ENCODE results near the gene IZUMO4.

The IZUMO4 gene

GRCh38 chr19:2135474-2136402 is 39.0 kb downstream of the IZUMO4 start:
- Mint-ChIP-seq H3K9me3 (no peaks in the 10 kb centered on the region), H3K4me1 (peaks cover 11% of the 10 kb centered on the region), H3K27ac (no peak overlapping the region), H3K27me3 (no peaks in the 10 kb centered on the region), H3K4me3 (no peak overlapping the region)
- ATAC-seq = peak; percentile 37
- no peak for DNase-seq

DNA sequence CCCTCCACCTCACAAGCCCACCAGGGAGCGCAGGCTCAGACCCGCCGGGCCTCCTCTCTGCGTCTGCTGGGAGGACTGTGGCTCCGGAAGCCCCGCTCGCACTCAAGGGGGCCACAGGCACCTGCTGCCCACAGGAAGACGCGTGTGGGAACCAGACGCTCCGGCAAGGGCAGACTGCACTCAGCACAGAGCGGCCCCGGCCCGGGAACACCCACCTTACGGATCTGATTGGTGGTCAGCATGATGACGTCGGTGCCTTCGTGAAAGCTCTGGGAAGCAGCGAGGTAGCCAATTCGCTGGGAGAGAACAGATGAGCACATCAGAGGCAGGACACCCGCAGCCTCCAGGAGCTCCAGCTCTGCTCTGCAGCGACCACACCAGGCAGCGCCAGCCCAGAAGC is 40.1 kb downstream of the IZUMO4 start:
- Mint-ChIP-seq H3K27me3 (no peaks in the 10 kb centered on the region), H3K4me1 (peaks cover 11% of the 10 kb centered on the region), H3K27ac (no peak overlapping the region), H3K4me3 (no peak overlapping the region), H3K9me3 (no peaks in the 10 kb centered on the region)
- DNase-seq (no peak), ATAC-seq (no peak)

- no peak for ATAC-seq
- peaks cover 11% of the 10 kb centered on the region for H3K4me1 Mint-ChIP-seq
- H3K4me3 Mint-ChIP-seq = no peak overlapping the region
- no peaks in the 10 kb centered on the region for H3K27me3 Mint-ChIP-seq
- H3K27ac Mint-ChIP-seq = no peak overlapping the region
- DNase-seq = no peak
- H3K9me3 Mint-ChIP-seq = no peaks in the 10 kb centered on the region
Observed at GRCh38 chr19:2138061-2138728, 41.5 kb downstream of the IZUMO4 start.

DNA sequence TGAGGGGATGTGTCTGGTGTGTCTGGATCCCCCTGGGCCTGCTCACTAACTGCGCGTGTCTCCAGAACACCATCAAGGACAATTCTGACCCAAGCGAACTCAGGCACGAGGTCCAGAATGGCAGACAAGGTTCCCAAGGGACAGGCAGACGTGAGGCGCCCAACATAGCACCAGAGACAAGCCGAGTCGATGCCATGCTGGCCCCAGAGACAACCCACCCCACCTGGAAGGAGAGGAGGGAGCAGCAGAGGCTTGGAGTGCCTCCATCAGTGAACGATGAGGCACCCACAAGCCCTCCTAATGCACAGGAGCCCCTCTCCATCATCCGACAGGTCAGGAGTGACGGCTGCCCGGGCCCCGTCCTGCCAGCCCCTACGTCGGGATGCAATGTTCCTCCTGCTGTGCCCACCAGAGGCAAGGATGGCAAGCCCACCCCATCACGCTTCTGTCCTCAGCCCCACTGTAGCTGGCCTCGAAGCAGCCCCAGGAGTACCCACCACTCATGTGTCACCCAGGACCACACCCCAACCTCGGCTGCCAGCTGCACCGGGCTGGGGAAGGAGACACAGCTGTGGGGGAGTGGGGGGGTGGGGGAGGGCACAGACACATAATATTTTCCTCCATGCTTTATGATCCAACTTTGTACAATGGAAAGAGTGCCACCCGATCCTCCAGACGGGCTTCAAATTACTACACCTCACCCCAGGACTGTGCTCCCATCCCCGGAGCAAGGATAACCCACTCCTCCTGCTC is 42.8 kb downstream of the IZUMO4 start:
- Mint-ChIP-seq H3K4me3 (no peak overlapping the region), H3K4me1 (peaks cover 23% of the 10 kb centered on the region), H3K27me3 (no peaks in the 10 kb centered on the region), H3K9me3 (no peaks in the 10 kb centered on the region), H3K27ac (no peak overlapping the region)
- no peak for ATAC-seq
- no peak for DNase-seq

GRCh38 chr19:2140138-2140569 is 43.4 kb downstream of the IZUMO4 start:
- no peaks in the 10 kb centered on the region for H3K27me3 Mint-ChIP-seq
- H3K27ac Mint-ChIP-seq = no peak overlapping the region
- peaks cover 29% of the 10 kb centered on the region for H3K4me1 Mint-ChIP-seq
- no peaks in the 10 kb centered on the region for H3K9me3 Mint-ChIP-seq
- ATAC-seq (no peak), DNase-seq (no peak)
- no peak overlapping the region for H3K4me3 Mint-ChIP-seq

DNA sequence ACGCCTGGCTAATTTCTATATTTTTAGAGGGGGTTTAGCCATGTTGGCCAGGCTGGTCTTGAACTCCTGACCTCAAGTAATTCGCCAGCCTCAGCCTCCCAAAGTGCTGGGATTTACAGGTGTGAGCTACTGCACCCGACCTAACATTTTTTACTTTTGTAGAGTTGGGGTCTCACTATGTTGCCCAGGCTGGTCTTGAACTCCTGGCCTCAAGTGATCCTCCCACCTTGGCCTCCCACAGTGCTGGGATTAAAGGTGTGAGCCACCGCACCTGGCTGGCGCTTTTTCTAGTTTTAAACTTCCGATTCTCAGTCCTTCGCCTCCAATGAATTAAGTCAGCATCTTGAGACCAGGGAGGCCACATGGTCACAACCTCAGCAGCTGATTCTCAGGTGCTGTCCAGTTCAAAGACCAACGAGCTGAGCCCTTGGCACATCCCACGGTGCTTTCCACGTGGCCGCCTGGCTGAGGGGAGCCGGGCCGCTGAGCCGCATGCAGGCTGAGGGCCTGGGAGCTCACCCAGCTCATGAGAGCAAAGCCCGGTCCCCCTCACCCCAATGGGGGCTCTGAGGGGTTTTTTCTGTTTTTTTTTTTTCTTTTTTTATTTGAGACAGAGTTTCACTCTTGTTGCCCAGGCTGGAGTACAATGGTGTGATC is 45.6 kb downstream of the IZUMO4 start:
- no peaks in the 10 kb centered on the region for H3K9me3 Mint-ChIP-seq

DNA sequence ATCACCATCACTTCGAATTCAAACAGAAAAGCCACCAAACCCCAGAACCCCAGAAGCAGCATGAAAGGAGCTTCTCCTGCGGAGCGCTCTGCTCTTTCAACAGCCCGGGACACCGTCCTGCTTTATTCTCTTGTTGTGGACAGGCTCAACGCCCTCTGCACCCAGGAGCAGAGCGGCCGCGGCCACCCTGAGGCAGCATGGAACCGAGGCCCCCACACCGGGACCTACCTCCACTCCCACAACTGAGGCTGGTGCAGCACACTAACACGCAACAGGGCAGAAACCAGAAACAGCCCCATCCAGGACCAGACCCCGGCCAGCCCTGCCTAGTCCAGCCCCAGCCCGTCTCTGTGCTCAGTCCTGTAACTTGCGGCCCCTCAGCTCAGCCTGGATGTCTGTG is 47.5 kb downstream of the IZUMO4 start:
- Mint-ChIP-seq H3K27ac (peak overlapping the region in 1 of 2 donors; percentile 76), H3K4me3 (no peak overlapping the region), H3K27me3 (no peaks in the 10 kb centered on the region), H3K4me1 (peaks cover 59% of the 10 kb centered on the region), H3K9me3 (no peaks in the 10 kb centered on the region)
- DNase-seq (no peak), ATAC-seq (no peak)

More for the DNA sequence above, 45.6 kb downstream of the IZUMO4 start:
- peaks cover 50% of the 10 kb centered on the region for H3K4me1 Mint-ChIP-seq
- no peaks in the 10 kb centered on the region for H3K27me3 Mint-ChIP-seq
- no peak overlapping the region for H3K4me3 Mint-ChIP-seq
- ATAC-seq = no peak
- no peak overlapping the region for H3K27ac Mint-ChIP-seq
- DNase-seq = no peak

DNA sequence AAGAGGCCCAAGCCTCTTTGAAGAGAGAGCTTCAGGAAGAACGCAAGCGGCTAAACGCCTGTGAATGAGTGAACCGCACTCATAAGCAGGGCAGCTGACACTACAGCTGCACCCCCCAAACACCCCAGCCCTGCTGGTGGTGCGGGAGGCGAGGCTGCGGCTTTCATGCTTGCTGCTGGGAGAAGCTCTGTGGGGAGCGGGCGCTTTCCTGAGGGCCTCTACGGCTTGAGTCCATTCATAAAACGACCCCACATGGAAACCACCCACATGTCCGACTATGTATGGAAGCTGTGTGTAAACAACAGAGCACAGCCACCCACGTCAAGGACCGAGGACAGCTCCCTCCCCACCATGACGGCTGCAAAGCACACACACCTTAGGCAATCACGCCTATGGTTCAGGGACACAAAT is 49.1 kb downstream of the IZUMO4 start:
- no peaks in the 10 kb centered on the region for H3K9me3 Mint-ChIP-seq
- peak overlapping the region; percentile 37 to 75 for H3K4me3 Mint-ChIP-seq
- no peak for DNase-seq
- peak; percentile 55 for ATAC-seq
- no peaks in the 10 kb centered on the region for H3K27me3 Mint-ChIP-seq
- peaks cover 70% of the 10 kb centered on the region for H3K4me1 Mint-ChIP-seq
- H3K27ac Mint-ChIP-seq = no peak overlapping the region

GRCh38 chr19:2148482-2149135 is 51.9 kb downstream of the IZUMO4 start:
- H3K27me3 Mint-ChIP-seq = no peaks in the 10 kb centered on the region
- no peak for DNase-seq
- no peaks in the 10 kb centered on the region for H3K9me3 Mint-ChIP-seq
- peaks cover 76% of the 10 kb centered on the region for H3K4me1 Mint-ChIP-seq
- no peak overlapping the region for H3K27ac Mint-ChIP-seq
- no peak for ATAC-seq
- peak overlapping the region; percentile 84 to 85 for H3K4me3 Mint-ChIP-seq
